ENCODE measurements around the gene IRF2. TPM values are rescaled to one million over a fixed set of nuclear protein-coding genes. Genes with fewer than 3 reads are reported as not detected.
"Not testable (repeated sequence)": the region's sequence is repeated elsewhere in the genome, so short reads cannot be mapped to it uniquely, and the experiment has no call there.

The IRF2 gene
- total RNA-seq, 1 donor from 2014 or later = 34.0 TPM

DNA sequence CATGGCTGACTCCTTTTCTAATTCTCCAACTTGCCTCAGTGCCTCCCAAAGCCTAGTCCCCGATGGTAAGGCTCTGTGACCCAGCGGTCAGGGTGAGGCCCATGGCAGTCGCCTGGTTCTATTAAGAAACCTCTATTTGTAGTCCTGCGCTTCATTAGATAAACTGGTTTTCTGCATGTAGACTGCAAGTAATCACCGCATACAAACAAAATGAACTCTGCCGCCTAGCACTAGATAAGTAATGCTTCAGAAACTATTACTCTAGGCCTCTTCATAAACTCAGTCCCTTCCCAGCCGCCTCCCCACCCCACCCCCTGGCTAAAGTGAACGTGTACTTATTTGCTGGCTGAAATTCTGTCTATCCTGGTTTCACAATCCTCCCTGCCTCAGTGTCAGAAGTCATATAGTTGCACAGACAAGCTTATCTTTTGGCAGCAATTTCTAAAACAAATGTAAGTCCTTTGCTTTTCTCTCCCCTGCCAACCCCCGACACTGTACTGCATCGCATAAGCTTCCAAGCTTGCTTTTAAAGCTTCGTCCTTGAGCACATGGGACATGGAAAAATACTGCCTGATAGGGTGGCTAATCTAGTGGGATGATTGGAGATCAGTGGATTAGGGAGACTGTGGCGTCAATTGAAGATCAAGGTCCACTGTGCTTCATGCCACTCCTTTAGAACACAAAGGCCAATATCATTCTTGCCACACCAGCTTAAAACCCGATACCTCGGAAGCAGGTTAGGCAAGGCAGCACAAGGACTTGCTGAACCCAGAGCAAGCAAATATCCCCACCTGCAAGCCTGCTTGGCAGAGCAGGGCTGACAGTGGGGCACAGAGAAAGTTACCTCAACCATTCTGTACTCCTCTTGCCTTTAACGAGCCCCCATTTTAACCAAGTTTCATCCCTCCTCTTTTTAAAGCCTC is 125.8 kb downstream of the IRF2 start:
- DNase-seq (ENCODE audit: missing footprints) (no peak), ATAC-seq (peak; percentile 62)
- intact Hi-C loops (cut with DNase I) = no loop called here

DNA sequence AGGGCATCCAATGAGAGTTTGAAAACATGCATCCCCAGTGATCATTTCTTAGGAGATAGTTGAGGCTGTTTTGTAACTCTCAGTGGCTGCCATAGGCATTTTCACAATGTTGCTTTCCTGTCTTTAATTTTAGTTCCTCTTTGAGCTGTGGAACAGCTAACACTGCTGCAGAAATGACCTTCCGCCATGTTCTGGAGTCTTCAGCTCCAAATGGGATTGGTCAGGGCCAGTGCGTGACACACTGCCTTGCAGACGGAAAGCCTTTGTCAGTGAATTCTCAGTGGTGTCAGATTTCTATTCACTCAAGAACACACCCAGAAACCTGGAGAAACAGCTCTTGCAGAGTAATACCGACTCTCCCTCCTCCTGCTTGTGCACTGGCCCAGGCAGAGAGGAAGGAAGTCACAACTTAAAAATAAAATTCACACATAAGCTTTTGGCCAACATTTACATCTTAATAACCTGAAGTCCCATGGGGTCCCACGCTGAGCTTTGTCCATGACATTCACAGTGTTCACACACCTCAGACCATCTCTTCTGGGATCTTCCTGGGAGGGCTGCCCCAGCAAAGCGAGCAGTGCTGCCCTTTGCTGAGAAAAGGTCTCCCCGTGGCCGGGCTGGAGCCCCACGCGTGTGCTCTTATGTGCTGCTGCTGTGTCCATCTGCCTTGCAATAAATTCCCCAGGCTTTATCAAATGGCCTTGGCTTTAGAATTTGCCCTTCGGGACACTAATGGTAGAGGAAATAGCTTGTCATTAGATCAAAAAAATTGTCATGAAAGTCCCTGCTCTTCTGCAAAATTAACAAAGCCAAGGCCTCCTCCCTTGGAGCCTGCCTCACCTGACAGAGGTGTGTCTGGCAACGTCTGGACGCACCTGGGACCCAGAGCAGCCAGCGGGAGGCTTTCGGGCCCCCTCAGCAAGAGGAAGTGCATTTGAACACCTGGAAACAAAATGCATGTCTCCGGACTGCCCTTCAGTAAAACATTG is 126.8 kb downstream of the IRF2 start:
- intact Hi-C loops (cut with DNase I) = no loop called here
- DNase-seq (ENCODE audit: missing footprints) (peak; percentile 77), ATAC-seq (peak; percentile 41)

DNA sequence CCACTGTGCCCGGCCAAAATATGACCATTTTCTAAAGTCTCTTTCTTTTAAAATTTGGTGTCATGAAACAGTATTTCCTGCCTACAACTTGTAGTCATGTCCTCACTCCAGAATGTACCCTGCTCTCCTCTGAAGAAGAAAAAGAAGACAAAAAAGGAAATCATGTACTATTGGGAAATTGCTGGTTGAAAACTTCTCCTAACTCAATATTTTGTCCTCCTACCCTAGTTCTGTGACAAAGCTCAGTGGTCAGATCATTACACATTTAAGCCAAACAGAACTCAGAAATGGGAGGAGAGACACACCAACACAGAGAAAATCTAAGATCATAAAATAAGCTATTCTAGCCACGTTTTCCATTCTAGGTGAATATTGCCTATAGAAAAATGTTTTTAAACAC is 127.7 kb downstream of the IRF2 start:
- ATAC-seq (no peak), DNase-seq (ENCODE audit: missing footprints) (no peak)
- intact Hi-C loops (cut with DNase I) = no loop called here

DNA sequence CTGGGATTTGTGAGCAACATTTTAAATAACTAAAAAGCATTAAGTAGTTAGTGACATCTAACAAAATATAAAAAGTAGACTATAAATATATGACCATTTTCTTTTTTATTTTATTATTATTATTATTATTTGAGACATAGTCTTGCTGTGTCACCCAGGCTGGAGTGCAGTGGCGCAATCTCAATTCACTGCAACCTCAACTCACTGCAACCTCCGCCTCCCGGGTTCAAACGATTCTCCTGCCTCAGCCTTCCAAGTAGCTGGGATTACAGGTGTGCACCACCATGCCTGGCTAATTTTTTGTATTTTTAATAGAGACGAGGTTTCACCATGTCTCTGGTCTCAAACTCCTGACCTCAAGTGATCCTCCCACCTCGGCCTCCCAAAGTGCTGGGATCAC is 128.1 kb downstream of the IRF2 start:
- ATAC-seq; intact Hi-C loops (cut with DNase I): not testable (repeated sequence)
- peak; percentile 72 for DNase-seq (ENCODE audit: missing footprints)

DNA sequence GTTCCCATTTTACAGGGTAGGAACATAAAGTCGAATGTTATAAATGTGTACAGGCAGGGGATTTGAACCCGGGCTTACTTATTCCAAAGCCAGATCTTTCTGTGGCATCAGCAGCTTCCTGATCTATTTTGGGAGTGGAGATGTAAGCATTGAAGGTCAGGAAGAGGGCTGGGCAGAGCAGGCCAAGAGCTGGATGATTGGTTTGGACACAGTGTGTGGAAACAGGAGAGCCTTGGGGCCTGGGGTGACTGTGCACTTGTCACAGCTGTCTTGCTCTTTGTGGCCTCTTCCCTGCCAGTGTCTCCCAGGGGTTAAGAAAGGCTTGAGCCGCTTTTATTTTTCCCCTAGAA is 128.8 kb downstream of the IRF2 start:
- intact Hi-C loops (cut with DNase I) = loop anchor here (2.0 kb wide), 2 partner anchors 39 to 129 kb away; partner anchors contain the start of gene IRF2
- DNase-seq (ENCODE audit: missing footprints) (peak; percentile 81), ATAC-seq (peak; percentile 66)

DNA sequence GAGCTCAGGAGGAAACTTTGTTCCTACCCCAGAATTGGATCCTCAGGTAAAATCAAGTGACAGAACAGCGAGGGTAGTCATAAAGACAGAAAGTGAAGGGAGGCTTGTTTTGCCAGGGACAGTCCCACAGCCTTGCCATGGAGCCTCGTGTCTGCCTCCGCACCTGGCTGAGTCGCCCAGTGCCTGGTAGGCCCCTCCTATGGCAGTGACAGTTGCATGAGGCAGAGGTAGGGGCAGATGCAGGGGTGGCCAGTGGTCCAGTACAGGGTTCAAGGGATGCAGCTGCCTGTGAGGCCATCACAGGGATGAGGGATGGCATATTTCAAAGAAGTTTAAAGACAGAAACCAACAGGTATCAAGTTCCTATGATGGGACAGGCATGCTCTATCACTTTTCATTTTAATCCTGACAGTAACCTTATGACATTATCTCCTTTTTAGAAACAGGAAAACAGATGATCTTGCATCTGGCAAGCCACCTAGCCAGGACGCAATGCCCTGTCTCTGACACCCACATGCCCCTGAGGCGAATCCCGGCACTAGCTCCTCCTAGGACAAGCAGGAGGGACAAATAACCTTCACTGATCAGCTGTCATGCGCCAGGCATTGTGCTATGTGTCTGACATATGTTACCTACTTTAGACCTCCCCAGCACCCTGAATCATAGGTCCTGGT is 129.3 kb downstream of the IRF2 start:
- ATAC-seq (no peak), DNase-seq (ENCODE audit: missing footprints) (no peak)
- intact Hi-C loops (cut with DNase I) = loop anchor here (2.0 to 5.0 kb wide), 4 partner anchors 40 to 192 kb away; partner anchors contain the start of gene IRF2

DNA sequence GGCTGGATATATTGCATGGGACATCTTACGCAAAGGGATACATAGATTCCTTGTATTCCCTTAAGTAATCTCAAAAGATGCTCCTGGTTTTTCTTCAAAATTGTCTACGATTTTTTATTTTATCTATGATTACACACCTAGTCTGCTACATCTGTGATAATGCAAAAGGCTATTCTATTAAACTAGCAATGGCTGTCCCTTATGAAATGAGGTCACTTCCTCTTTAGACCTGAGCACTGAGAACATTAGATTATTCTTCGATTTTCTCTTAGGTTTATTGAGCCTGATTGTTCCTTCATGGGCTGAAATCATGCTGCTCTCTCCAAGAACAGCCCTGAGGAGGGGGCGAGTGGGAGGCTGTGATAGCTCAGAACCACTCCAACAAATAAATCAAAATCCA is 129.9 kb downstream of the IRF2 start:
- intact Hi-C loops (cut with DNase I) = loop anchor here (2.0 to 5.0 kb wide), 4 partner anchors 40 to 193 kb away; partner anchors contain the start of gene IRF2
- no peak for ATAC-seq
- no peak for DNase-seq (ENCODE audit: missing footprints)

DNA sequence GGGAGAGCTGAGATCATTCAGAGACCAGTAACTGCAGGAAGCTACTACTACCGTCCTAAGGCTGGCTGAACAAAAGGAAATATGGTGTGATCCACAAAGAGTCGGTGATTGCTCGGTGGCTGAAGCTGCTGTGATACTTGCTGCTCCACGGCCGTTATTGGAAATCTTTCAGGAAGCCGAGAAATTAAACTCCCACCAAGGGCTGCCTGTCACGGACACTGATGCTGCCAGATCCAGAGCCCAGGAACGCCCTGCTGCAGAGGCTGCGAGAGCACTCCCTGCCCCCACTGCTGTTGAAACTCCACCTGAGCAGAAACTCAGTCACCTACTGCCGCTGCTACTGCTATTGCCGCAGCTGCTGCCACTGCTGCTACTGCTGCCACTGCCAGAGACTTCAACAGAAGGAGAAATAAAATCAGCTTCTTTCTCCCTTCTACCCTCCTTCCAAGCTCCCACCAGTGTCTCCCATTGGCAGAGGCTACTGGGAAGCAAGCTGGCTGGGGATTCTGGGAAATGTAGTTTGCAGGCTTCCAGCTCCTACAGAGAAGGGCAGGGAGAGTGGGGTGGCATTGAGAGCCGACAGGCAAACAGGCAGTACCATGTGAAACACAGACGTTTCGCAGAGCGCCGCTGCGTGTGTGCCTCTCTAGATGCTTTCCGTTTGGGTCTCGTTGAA is 130.7 kb downstream of the IRF2 start:
- DNase-seq (ENCODE audit: missing footprints) (peak; percentile 85), ATAC-seq (peak; percentile 78)
- intact Hi-C loops (cut with DNase I) = loop anchor here (2.0 to 5.0 kb wide), 4 partner anchors 41 to 194 kb away; partner anchors contain the start of gene IRF2

DNA sequence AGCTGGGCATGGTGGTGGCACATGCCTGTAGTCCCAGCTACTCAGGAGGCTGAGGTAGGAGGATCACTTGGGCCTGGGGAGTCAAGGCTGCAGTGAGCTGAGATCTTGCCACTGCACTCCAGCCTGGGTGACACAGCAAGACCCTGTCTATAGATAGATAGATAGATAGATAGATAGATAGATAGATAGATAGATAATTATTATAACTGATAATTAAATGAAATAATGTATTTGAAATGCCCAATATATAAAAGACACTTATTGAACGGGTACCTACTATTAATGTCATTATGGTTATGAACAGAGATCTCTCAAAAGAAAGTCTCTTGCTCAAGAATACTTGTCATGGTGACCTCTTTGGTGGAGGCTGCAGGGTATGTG is 131.5 kb downstream of the IRF2 start:
- DNase-seq (ENCODE audit: missing footprints); ATAC-seq: not testable (repeated sequence)
- intact Hi-C loops (cut with DNase I) = loop anchor here (5.0 kb wide), 2 partner anchors 61 to 194 kb away; no protein-coding TSS in a partner anchor

DNA sequence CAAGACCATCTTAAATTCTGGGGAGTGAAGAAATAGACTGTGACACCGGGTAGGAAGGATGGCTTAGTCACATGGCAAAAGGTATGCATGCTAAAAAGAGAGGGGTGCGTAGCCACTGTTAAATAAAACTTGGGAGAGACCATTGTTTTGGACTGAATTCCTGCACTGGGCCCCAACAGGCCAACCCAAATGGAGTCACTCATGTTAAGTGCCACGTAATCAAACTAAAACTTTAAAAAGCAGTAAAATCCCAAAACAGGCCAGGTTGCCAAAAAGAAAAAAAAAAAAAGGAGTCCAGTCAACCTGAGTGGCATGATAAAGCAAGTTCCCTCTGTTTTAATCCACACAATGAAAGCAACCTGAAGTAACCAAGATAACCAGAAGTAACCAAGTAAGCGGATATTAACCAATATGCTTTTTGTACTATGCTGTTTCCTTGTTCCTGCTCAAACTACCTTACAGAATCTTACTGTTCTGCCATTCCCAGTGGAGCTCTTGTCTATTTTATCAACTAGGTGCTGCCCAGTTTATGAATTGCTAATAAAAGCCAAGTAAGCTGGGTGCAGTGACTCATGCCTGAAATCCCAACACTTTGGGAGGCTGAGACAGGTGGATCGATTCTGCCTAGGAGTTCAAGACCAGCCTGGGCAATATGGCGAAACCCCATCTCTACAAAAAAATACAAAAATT is 132.0 kb downstream of the IRF2 start:
- ATAC-seq (no peak), DNase-seq (ENCODE audit: missing footprints) (no peak)
- intact Hi-C loops (cut with DNase I) = loop anchor here (5.0 kb wide), 2 partner anchors 60 to 195 kb away; no protein-coding TSS in a partner anchor

DNA sequence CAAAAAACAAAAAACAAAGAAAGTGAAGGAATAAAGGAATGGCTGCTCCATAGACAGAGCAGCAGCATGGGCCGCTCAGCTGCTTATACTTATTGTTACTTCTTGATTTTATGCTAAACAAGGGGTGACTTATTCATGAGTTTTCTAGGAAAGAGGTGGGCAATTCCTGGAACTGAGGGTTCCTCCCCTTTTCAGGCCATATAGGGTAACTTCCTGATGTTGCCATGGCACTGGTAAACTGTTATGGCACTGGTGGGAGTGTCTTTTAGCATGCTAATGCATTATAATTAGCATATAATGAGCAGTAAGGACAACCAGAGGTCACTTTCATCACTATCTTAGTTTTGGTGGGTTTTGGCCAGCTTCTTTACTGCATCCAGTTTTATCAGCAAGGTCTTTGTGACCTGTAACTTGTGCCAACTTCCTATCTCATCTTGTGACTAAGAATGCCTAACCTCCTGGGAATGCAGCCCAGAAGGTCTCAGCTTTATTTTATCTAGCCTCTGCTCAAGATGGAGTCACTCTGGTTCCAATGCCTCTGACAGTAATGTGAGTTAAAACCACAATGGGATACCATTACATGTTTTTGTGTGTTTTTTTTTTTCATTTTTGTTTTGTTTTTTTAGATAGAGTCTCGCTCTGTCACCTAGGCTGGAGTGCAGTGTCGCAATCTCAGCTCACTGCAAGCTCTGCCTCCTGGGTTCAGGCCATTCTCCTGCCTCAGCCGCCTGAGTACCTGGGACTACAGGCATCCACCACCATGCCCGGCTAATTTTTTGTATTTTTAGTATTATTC is 134.8 kb downstream of the IRF2 start:
- not testable (repeated sequence) for ATAC-seq
- intact Hi-C loops (cut with DNase I) = loop anchor here (5.0 kb wide), 2 partner anchors 57 to 198 kb away; no protein-coding TSS in a partner anchor
- peak; percentile 66 for DNase-seq (ENCODE audit: missing footprints)

DNA sequence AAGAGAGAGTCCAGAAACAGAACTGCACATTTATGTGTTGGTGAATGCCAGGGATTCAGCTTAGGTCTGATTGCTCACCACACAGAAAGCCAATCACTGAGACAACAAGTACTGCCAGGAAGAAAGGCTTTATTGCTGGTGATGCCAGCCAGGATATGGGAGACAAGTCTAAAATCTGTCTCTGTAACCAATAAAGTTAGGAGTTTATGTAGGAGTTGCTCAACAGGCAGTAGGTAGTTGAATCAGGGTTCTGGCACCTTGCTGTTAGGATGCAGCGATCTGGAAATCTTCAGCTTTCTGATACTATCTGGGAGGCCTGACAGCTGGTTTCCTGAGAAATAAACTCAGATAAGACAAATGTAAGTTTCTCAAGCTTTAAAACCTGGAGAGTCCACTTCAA is 136.4 kb downstream of the IRF2 start:
- ATAC-seq = no peak
- intact Hi-C loops (cut with DNase I) = no loop called here

More for the DNA sequence above, 136.4 kb downstream of the IRF2 start:
- DNase-seq (ENCODE audit: missing footprints) = no peak

Other genes starting within 250 kb of the IRF2 start
- gene CASP3, start 174.9 kb upstream of the IRF2 start, total RNA-seq = 10.4 TPM
- 10.8 TPM for gene PRIMPOL, start 175.2 kb upstream of the IRF2 start, total RNA-seq